Measurements from ENCODE around the gene DYNC1H1.

The DYNC1H1 gene

GRCh38 chr14:102016420-102017090 is 52.2 kb downstream of the DYNC1H1 start:
- DNase-seq (ENCODE audit: low read depth), result no peak
- no peak overlapping the region for H3K4me3 ChIP-seq (ENCODE audit: low read depth, low read length)
- no peak for TF ChIP-seq CTCF (IDR thresholded peaks at IDR 0.05; ENCODE audit: control insufficient read depth, extremely low read depth, insufficient read depth)

- DNase-seq (ENCODE audit: low read depth), result no peak
- H3K4me3 ChIP-seq (ENCODE audit: low read depth, low read length), result no peak overlapping the region
- no peak for TF ChIP-seq CTCF (IDR thresholded peaks at IDR 0.05; ENCODE audit: control insufficient read depth, extremely low read depth, insufficient read depth)
These were observed 53.9 kb downstream of the DYNC1H1 start for GRCh38 chr14:102018251-102018650.

- no peak for DNase-seq (ENCODE audit: low read depth)
- no peak overlapping the region for H3K4me3 ChIP-seq (ENCODE audit: low read depth, low read length)
- no peak for TF ChIP-seq CTCF (IDR thresholded peaks at IDR 0.05; ENCODE audit: control insufficient read depth, extremely low read depth, insufficient read depth)
These were observed 54.7 kb downstream of the DYNC1H1 start for GRCh38 chr14:102019006-102019540.

- H3K4me3 ChIP-seq (ENCODE audit: low read depth, low read length), result no peak overlapping the region
- no peak for TF ChIP-seq CTCF (IDR thresholded peaks at IDR 0.05; ENCODE audit: control insufficient read depth, extremely low read depth, insufficient read depth)
- DNase-seq (ENCODE audit: low read depth), result no peak
These were observed 55.9 kb downstream of the DYNC1H1 start for GRCh38 chr14:102020058-102020971.

GRCh38 chr14:102026934-102027333 is 62.6 kb downstream of the DYNC1H1 start:
- H3K4me3 ChIP-seq (ENCODE audit: low read depth, low read length), result no peak overlapping the region
- TF ChIP-seq CTCF (IDR thresholded peaks at IDR 0.05; ENCODE audit: control insufficient read depth, extremely low read depth, insufficient read depth), result no peak
- no peak for DNase-seq (ENCODE audit: low read depth)

GRCh38 chr14:102027951-102028350 is 63.6 kb downstream of the DYNC1H1 start:
- no peak for TF ChIP-seq CTCF (IDR thresholded peaks at IDR 0.05; ENCODE audit: control insufficient read depth, extremely low read depth, insufficient read depth)
- no peak overlapping the region for H3K4me3 ChIP-seq (ENCODE audit: low read depth, low read length)
- DNase-seq (ENCODE audit: low read depth), result no peak
